ENCODE data around the gene KIF1B.
"Not testable (repeated sequence)": the region's sequence is repeated elsewhere in the genome, so short reads cannot be mapped to it uniquely, and the experiment has no call there.

The KIF1B gene

GRCh38 chr1:10253755-10254154 lies 43.4 kb downstream of the KIF1B start:
- ATAC-seq: peak; percentile 92
- TF ChIP-seq RARB (CRISPR knock-in tag; IDR thresholded peaks at IDR 0.05) (no peak), ISL1 (CRISPR knock-in tag; IDR thresholded peaks at IDR 0.05) (peak; percentile 31; the same call in 1 of the 2 replicates)

- TF ChIP-seq ZC3H10 (CRISPR knock-in tag; IDR thresholded peaks at IDR 0.05) (no peak), BACH2 (CRISPR knock-in tag; IDR thresholded peaks at IDR 0.05; ENCODE audit: borderline replicate concordance) (no peak), ZFP3 (CRISPR knock-in tag; IDR thresholded peaks at IDR 0.05) (no peak), CREB5 (CRISPR knock-in tag; IDR thresholded peaks at IDR 0.05; ENCODE audit: low read depth) (no peak), ZNF70 (CRISPR knock-in tag; IDR thresholded peaks at IDR 0.05) (no peak), ARNTL (CRISPR knock-in tag; IDR thresholded peaks at IDR 0.05; ENCODE audit: borderline replicate concordance, low read depth) (no peak), SNAI2 (CRISPR knock-in tag; IDR thresholded peaks at IDR 0.05) (no peak), CSRNP3 (CRISPR knock-in tag; IDR thresholded peaks at IDR 0.05) (no peak), TCF4 (CRISPR knock-in tag; IDR thresholded peaks at IDR 0.05; ENCODE audit: borderline replicate concordance) (no peak), GLIS3 (CRISPR knock-in tag; IDR thresholded peaks at IDR 0.05) (no peak), ZNF565 (CRISPR knock-in tag; conservative IDR thresholded peaks at IDR 0.05; ENCODE audit: low read depth) (no peak), PATZ1 (CRISPR knock-in tag; IDR thresholded peaks at IDR 0.05; ENCODE audit: borderline replicate concordance) (no peak)
- ATAC-seq: no peak
Measured at GRCh38 chr1:10257851-10258250, 47.5 kb downstream of the KIF1B start.

GRCh38 chr1:10259547-10259946 lies 49.2 kb downstream of the KIF1B start:
- not testable (repeated sequence) for ATAC-seq

- TF ChIP-seq TSHZ2 (CRISPR knock-in tag; IDR thresholded peaks at IDR 0.05) (no peak), CSRNP3 (CRISPR knock-in tag; IDR thresholded peaks at IDR 0.05) (no peak), ZNF8 (CRISPR knock-in tag; IDR thresholded peaks at IDR 0.05) (no peak), OSR1 (CRISPR knock-in tag; IDR thresholded peaks at IDR 0.05) (no peak), SNAI2 (CRISPR knock-in tag; IDR thresholded peaks at IDR 0.05) (no peak), RARB (CRISPR knock-in tag; IDR thresholded peaks at IDR 0.05) (no peak), ARNTL (CRISPR knock-in tag; IDR thresholded peaks at IDR 0.05; ENCODE audit: borderline replicate concordance, low read depth) (no peak), PPARA (CRISPR knock-in tag; IDR thresholded peaks at IDR 0.05; ENCODE audit: borderline replicate concordance) (no peak), ZC3H10 (CRISPR knock-in tag; IDR thresholded peaks at IDR 0.05) (no peak), ZNF70 (CRISPR knock-in tag; IDR thresholded peaks at IDR 0.05) (no peak), ZFP30 (CRISPR knock-in tag; IDR thresholded peaks at IDR 0.05) (no peak)
Measured at GRCh38 chr1:10263450-10264082, 53.2 kb downstream of the KIF1B start.

More at GRCh38 chr1:10263450-10264082, 53.2 kb downstream of the KIF1B start:
- ATAC-seq: no peak

Data from SK-N-SH treated with all-trans-retinoic acid at 6 μM for 48 hours (cell line).